Measurements from ENCODE around the gene TBRG4. TPM values are rescaled to one million over a fixed set of nuclear protein-coding genes. Genes with fewer than 3 reads are reported as not detected.

TBRG4 gene
- total and polyA plus RNA-seq, 5 donors from 2014 or later = 42.6 to 54.3 (median 46.6) TPM

DNA sequence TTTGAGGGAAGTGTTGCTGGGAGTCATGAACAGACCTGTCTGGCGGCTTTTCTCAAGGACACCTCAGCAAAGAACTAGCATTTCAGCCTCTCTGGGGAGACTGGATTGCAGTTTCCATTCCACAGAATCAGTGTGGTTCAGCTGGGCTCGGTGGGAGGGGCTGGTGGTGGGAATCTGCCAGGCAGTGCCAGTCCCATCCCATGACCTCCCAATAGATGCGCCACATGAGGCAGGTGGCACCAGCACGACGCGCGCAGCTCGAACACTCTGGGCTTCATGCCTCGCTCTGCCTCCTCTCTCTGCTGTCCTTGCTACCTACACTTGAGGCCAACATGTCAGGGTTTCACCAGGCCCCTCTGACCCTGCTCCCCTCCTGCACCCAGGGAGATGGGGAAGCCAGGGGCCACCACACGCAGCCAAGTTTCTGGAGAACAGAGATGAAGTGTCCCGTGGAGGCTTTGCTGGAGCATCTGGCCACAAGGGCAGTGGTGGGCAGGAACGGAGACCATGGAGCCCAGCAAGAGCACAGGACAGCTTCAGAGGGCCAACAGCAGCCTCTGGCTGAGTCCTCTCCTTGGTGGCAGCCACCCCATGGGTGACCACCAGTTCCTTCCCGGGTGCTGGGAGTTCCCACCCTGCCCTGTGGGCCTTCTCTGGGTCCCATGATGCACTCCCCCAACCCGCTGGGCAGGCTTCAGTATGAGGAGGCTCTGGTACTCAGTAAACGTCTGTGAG lies 25.0 kb downstream of the TBRG4 start:
- Mint-ChIP-seq H3K27ac (peak overlapping the region in 2 of 3 donors; percentile 15 to 52), H3K27me3 (peaks cover 23% of the 10 kb centered on the region), H3K36me3 (no peaks in the 10 kb centered on the region), H3K9me3 (peaks cover 0 to 1% (median 0%) of the 10 kb centered on the region in 7 donors), H3K4me1 (peaks cover 0 to 12% (median 0%) of the 10 kb centered on the region in 4 donors), H3K4me3 (peak overlapping the region in 1 of 4 donors; percentile 66)
- DNase-seq (no peak), ATAC-seq (ENCODE audit: low read depth in 2 of 2) (no peak)
- Histone ChIP-seq H3K27me3 (ENCODE audit: control insufficient read depth, insufficient read depth, low read length) (no peaks in the 10 kb centered on the region), H3K4me1 (ENCODE audit: control insufficient read depth, insufficient read depth, low read length, poor library complexity, severe bottlenecking) (peaks cover 15% of the 10 kb centered on the region), H3K9me3 (ENCODE audit: control insufficient read depth in 2 of 2, low read length in 2 of 2) (no peaks in the 10 kb centered on the region), H3K4me3 (ENCODE audit: low read depth, low read length) (no peak overlapping the region), H3K27ac (ENCODE audit: insufficient read depth, low read length, poor library complexity, severe bottlenecking) (no peak overlapping the region), H3K36me3 (ENCODE audit: control insufficient read depth, insufficient read depth, low read length) (no peaks in the 10 kb centered on the region)

DNA sequence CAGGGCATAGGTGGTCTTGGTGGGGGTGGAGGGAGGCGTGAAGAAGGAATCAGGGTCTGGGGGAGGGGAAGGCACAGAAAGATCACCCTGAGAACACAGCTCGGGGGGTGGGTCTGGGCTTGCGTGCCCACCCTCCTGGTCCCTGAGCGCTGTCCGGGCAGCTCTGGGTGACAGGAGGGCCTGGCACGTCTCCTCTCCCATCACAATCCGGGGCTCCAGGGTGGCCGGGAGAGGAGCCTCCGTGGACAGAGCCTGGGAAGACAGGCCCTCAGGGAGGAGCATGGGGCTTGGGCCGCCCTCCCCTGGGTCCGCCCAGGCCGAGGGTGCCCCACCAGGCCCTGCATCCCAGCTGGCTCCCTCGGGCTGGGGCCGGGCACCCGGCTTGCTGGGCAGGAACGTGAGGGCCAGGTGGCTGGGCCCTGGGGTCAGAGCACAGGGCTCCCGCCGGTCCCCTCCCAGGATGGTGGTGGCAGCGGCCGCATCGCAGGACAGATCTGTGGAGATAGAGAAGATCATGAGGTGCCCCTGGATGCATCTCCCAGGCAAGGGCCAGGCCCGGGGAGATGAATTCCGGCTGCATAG lies 25.8 kb downstream of the TBRG4 start:
- H3K27ac Mint-ChIP-seq = no peak overlapping the region
- H3K9me3 ChIP-seq (ENCODE audit: control insufficient read depth in 2 of 2, low read length in 2 of 2) = no peaks in the 10 kb centered on the region
- no peaks in the 10 kb centered on the region for H3K27me3 ChIP-seq (ENCODE audit: control insufficient read depth, insufficient read depth, low read length)
- DNase-seq (no peak), ATAC-seq (ENCODE audit: low read depth in 2 of 2) (no peak)
- no peak overlapping the region for H3K4me3 Mint-ChIP-seq
- H3K4me3 ChIP-seq (ENCODE audit: low read depth, low read length) = no peak overlapping the region
- H3K36me3 ChIP-seq (ENCODE audit: control insufficient read depth, insufficient read depth, low read length) = no peaks in the 10 kb centered on the region
- no peaks in the 10 kb centered on the region for H3K36me3 Mint-ChIP-seq
- H3K4me1 Mint-ChIP-seq = peaks cover 0 to 12% (median 0%) of the 10 kb centered on the region in 4 donors
- no peak overlapping the region for H3K27ac ChIP-seq (ENCODE audit: insufficient read depth, low read length, poor library complexity, severe bottlenecking)
- H3K9me3 Mint-ChIP-seq = no peaks in the 10 kb centered on the region
- peaks cover 23% of the 10 kb centered on the region for H3K27me3 Mint-ChIP-seq
- H3K4me1 ChIP-seq (ENCODE audit: control insufficient read depth, insufficient read depth, low read length, poor library complexity, severe bottlenecking) = peaks cover 15% of the 10 kb centered on the region

DNA sequence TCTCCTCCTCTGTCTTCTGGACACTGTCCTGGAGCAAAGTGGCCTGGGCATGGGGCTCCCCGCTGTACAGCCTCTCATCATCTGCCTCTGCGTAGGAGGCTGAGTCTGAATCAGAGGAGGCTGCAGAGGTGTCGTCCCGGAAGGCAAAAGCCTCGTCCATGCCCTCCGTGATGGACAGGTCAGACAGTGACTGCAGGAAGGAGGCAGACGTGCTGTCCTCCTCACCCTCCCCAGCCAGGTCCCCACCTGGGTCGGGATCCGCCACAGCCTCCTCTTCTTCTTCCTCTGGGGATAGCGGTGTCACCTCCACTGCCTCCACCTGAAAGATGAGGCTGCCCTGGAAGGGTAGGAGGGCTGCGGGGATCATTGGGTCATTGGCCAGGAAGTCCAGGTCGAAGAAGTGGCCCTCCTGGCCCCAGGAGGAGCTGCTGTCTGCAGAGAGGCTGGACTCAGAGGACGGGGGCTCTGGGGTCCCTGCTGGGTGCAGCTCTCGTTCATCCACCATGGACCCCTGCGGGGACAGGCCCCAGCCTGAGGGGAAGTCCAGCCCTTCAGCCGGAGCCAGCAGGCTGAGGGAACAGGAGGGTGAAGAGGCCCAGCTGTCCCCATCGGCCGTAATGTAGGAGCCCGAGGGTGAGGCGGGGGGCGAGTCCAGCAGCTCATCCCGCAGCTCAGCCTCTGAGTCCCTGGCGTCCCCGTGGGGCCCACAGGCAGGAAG lies 26.4 kb downstream of the TBRG4 start:
- Mint-ChIP-seq H3K27ac (no peak overlapping the region), H3K36me3 (no peaks in the 10 kb centered on the region), H3K9me3 (no peaks in the 10 kb centered on the region), H3K4me3 (no peak overlapping the region), H3K27me3 (peaks cover 18% of the 10 kb centered on the region), H3K4me1 (peaks cover 0 to 12% (median 0%) of the 10 kb centered on the region in 4 donors)
- DNase-seq = no peak
- Histone ChIP-seq H3K27ac (ENCODE audit: insufficient read depth, low read length, poor library complexity, severe bottlenecking) (no peak overlapping the region), H3K4me3 (ENCODE audit: low read depth, low read length) (no peak overlapping the region), H3K36me3 (ENCODE audit: control insufficient read depth, insufficient read depth, low read length) (no peaks in the 10 kb centered on the region), H3K4me1 (ENCODE audit: control insufficient read depth, insufficient read depth, low read length, poor library complexity, severe bottlenecking) (peaks cover 15% of the 10 kb centered on the region), H3K9me3 (ENCODE audit: control insufficient read depth in 2 of 2, low read length in 2 of 2) (no peaks in the 10 kb centered on the region), H3K27me3 (ENCODE audit: control insufficient read depth, insufficient read depth, low read length) (no peaks in the 10 kb centered on the region)
- no peak for ATAC-seq (ENCODE audit: low read depth in 2 of 2)

DNA sequence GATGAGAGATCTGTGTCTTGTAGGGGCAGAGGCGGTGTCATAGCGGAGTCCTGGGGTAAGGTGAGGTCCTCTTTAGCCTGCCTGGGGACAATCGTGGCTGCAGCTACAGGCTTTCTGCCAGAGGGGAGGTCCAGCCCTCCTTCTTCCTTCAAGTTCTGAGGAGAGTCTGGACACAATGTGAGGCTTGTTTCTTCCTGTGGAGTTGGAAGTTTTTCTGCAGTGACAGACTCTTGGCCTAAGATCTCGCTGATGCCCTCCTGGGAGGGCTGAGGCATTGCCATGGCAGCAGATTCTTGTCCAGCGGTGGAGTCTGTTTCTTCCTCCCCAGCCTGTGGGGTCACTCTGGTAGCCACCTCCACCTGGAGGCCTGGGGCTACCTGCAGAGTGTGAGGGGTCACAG lies 27.2 kb downstream of the TBRG4 start:
- no peaks in the 10 kb centered on the region for H3K36me3 ChIP-seq (ENCODE audit: control insufficient read depth, insufficient read depth, low read length)
- H3K9me3 Mint-ChIP-seq = no peaks in the 10 kb centered on the region
- no peak overlapping the region for H3K27ac Mint-ChIP-seq
- no peaks in the 10 kb centered on the region for H3K27me3 ChIP-seq (ENCODE audit: control insufficient read depth, insufficient read depth, low read length)
- peaks cover 0 to 9% (median 0%) of the 10 kb centered on the region in 4 donors for H3K4me1 Mint-ChIP-seq
- peaks cover 12% of the 10 kb centered on the region for H3K4me1 ChIP-seq (ENCODE audit: control insufficient read depth, insufficient read depth, low read length, poor library complexity, severe bottlenecking)
- no peak overlapping the region for H3K4me3 ChIP-seq (ENCODE audit: low read depth, low read length)
- H3K9me3 ChIP-seq (ENCODE audit: control insufficient read depth in 2 of 2, low read length in 2 of 2) = no peaks in the 10 kb centered on the region
- H3K27ac ChIP-seq (ENCODE audit: insufficient read depth, low read length, poor library complexity, severe bottlenecking) = no peak overlapping the region
- H3K36me3 Mint-ChIP-seq = no peaks in the 10 kb centered on the region
- no peak for ATAC-seq (ENCODE audit: low read depth in 2 of 2)
- no peak overlapping the region for H3K4me3 Mint-ChIP-seq
- H3K27me3 Mint-ChIP-seq = peaks cover 11% of the 10 kb centered on the region
- DNase-seq = no peak

DNA sequence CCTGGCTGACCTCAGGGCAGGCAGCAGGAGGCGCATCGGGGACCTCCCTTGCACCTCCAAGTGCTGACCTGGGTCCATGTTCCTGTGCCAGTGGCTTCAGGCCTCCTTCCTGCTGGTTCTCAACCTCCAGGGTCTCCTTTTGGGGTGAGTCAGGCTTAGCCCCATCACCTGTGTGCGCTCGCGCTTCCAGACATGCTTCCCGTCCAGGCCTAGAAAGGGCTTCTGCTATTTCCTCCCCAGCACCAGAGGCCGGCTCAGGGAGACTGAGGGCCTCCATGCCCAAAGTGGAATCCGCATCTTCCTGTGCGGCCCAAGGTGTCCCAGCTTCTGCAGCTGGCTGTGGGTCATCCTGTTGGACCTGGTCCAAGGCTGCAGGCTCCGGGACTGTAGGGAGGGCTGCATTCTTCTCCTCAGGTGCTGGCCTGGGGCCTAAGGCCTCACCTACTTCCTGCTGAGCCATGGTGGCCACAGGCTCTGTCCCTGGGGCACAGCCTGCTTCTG lies 28.6 kb downstream of the TBRG4 start:
- peaks cover 9% of the 10 kb centered on the region for H3K27me3 Mint-ChIP-seq
- H3K36me3 ChIP-seq (ENCODE audit: control insufficient read depth, insufficient read depth, low read length) = no peaks in the 10 kb centered on the region
- H3K9me3 ChIP-seq (ENCODE audit: control insufficient read depth in 2 of 2, low read length in 2 of 2) = no peaks in the 10 kb centered on the region
- H3K4me1 ChIP-seq (ENCODE audit: control insufficient read depth, insufficient read depth, low read length, poor library complexity, severe bottlenecking) = no peaks in the 10 kb centered on the region
- DNase-seq = no peak
- H3K27ac ChIP-seq (ENCODE audit: insufficient read depth, low read length, poor library complexity, severe bottlenecking) = no peak overlapping the region
- H3K27me3 ChIP-seq (ENCODE audit: control insufficient read depth, insufficient read depth, low read length) = no peaks in the 10 kb centered on the region
- no peak overlapping the region for H3K4me3 Mint-ChIP-seq
- H3K4me3 ChIP-seq (ENCODE audit: low read depth, low read length) = no peak overlapping the region
- no peak for ATAC-seq (ENCODE audit: low read depth in 2 of 2)
- no peaks in the 10 kb centered on the region for H3K9me3 Mint-ChIP-seq
- no peaks in the 10 kb centered on the region for H3K36me3 Mint-ChIP-seq
- peaks cover 0 to 6% (median 0%) of the 10 kb centered on the region in 4 donors for H3K4me1 Mint-ChIP-seq
- no peak overlapping the region for H3K27ac Mint-ChIP-seq

DNA sequence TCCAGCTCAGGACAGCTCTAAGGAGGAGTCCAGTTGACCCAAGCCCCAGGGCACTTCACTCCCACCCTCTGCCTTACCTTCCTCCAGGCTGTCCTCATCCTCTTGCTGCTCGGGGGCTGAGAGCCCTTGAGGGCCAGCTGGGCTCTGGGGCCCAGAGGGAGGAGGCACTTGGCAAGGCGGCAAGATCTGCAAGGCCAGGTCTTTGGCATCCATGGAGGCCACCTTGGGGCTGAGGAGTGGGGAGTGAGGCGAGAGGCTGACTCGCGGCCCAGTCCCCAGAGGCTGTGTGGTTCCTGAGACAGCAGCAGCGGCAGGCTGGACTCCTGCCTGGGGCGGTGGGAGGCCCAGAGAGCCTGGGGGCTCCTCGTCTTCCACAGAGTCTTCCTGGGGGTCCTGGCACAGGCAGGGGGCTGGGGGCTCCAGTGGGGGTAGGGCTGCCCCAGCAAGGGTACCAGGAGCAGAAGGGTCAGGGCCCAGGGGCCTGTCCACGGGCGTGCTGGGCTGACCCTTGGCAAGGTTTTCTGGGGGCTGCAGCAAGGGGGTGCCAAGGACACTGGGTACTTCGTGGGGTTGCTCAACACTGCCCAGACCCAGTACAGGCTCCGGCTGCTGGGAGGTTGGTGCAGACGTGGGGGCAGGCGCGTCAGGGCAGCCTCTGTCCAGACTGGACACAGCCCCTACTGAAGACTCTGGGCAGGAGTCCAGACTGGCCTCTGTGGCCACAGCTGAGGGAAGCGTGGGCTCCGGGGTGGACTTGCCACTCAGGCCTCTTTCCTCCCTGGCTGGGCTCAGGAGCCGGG lies 29.3 kb downstream of the TBRG4 start:
- no peaks in the 10 kb centered on the region for H3K27me3 ChIP-seq (ENCODE audit: control insufficient read depth, insufficient read depth, low read length)
- H3K36me3 ChIP-seq (ENCODE audit: control insufficient read depth, insufficient read depth, low read length) = peaks cover 5% of the 10 kb centered on the region
- Mint-ChIP-seq H3K36me3 (no peaks in the 10 kb centered on the region), H3K9me3 (no peaks in the 10 kb centered on the region), H3K27me3 (peaks cover 7% of the 10 kb centered on the region), H3K27ac (no peak overlapping the region), H3K4me3 (no peak overlapping the region), H3K4me1 (peaks cover 0 to 8% (median 0%) of the 10 kb centered on the region in 4 donors)
- no peaks in the 10 kb centered on the region for H3K9me3 ChIP-seq (ENCODE audit: control insufficient read depth in 2 of 2, low read length in 2 of 2)
- no peak overlapping the region for H3K27ac ChIP-seq (ENCODE audit: insufficient read depth, low read length, poor library complexity, severe bottlenecking)
- no peak overlapping the region for H3K4me3 ChIP-seq (ENCODE audit: low read depth, low read length)
- DNase-seq = no peak
- ATAC-seq (ENCODE audit: low read depth in 2 of 2) = no peak
- no peaks in the 10 kb centered on the region for H3K4me1 ChIP-seq (ENCODE audit: control insufficient read depth, insufficient read depth, low read length, poor library complexity, severe bottlenecking)

DNA sequence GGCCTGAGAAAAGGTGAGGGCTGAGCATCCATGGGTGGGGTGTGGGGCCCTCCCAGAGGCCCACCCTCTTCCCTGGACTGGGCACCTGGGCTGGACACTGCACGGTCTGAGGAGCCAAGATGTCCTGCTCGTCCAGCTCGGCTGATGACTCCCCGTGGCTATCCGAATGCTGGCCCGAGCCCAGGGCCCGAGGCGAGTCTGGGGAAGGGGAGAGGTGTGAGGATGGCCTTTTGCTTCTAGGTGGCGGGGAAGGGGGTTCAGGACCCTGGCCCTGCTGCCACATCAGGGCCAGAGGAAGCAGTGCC lies 29.9 kb downstream of the TBRG4 start:
- Mint-ChIP-seq H3K27me3 (peaks cover 4% of the 10 kb centered on the region), H3K4me1 (peaks cover 0 to 8% (median 0%) of the 10 kb centered on the region in 4 donors), H3K4me3 (no peak overlapping the region), H3K27ac (no peak overlapping the region), H3K9me3 (no peaks in the 10 kb centered on the region), H3K36me3 (no peaks in the 10 kb centered on the region)
- H3K36me3 ChIP-seq (ENCODE audit: control insufficient read depth, insufficient read depth, low read length) = peaks cover 11% of the 10 kb centered on the region
- no peak overlapping the region for H3K27ac ChIP-seq (ENCODE audit: insufficient read depth, low read length, poor library complexity, severe bottlenecking)
- H3K4me1 ChIP-seq (ENCODE audit: control insufficient read depth, insufficient read depth, low read length, poor library complexity, severe bottlenecking) = no peaks in the 10 kb centered on the region
- no peaks in the 10 kb centered on the region for H3K9me3 ChIP-seq (ENCODE audit: control insufficient read depth in 2 of 2, low read length in 2 of 2)
- no peaks in the 10 kb centered on the region for H3K27me3 ChIP-seq (ENCODE audit: control insufficient read depth, insufficient read depth, low read length)
- ATAC-seq (ENCODE audit: low read depth in 2 of 2) (no peak), DNase-seq (no peak)
- H3K4me3 ChIP-seq (ENCODE audit: low read depth, low read length) = no peak overlapping the region

All from CD4-positive, CD25-positive, alpha-beta regulatory T cell (primary cell).